GM18507 (cell line): ENCODE data around the gene CCIN.

Source experiments
- DNase-seq: peaks from one replicate; pipeline ENCODE4 v3.0.0; 2011; ENCODE audit warnings: low read depth; ENCODE audit not compliant: insufficient read length; ENCODE audit errors: extremely low spot score
- FAIRE-seq: peaks from 2 replicates; lab custom pipeline; 2011; peaks lifted over from hg19 to GRCh38; lab: Jason Lieb, UNC

The CCIN gene

DNA sequence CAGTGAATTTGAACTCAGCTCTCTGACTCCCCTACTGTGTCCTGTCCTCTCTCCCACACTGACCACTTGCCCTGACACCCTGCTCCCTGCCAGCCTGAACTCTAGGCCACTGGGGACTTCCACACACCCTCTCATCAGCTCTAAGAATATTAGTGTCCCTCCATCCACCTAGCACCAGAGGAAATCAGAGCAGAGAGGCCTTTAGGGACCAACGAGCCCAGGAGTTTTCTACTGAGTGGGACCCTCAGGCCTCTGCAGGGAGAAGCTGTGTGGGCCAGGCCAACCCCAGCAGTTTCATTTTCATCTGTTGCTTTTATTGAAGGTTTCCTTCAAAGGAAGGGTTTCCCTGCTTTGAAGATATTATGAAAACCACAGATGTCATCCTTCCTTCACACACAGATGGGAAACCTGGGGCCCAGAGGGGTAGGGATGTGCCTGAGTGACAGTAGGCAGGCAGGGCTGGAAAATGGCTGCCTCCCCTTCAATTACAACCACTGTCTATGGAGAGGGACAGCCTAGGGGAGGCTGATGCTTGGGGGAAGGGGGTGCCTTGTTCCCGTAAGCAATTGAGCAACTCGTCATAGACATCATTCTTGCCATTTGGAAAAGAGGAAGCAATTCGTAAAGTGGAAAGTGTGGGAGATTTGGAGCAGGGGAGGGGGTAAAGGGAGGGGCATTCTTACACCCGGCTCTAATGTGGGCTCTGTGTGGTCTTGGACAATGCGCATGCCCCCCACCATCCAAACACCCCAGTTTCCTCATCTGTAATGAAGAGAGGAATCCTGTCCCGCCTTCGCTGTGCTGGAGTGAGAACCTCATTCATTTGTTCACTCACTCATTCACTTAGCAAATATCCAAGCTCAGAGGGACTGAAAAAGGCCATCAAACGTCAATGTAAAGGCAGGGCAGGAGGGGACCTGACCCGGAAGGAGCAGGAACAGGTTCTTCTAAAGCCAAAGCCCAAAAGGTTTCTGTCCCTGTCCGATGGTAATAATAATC, 28.8 kb upstream of the CCIN start:
- peak; percentile 73 for FAIRE-seq
- no peak for DNase-seq

DNA sequence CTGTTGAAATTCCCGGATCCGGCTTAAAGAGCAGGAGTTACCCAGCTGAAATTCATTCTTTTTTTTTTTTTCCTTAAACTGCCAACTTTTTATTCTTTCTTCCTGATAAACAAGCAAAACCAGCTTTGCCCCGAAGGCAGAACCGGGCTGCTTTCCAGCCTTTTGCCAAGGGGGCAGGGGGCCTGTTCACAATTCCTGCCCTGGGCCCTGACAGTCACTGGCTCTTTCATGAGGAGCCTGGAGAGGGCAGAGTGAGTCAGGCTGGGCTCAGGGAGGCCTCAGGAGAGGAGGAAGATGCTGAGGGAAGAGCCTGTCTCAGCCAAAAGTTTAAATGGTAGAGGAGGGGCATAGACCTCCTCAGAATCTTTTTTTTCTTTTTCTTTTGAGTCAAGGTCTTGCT, 27.9 kb upstream of the CCIN start:
- DNase-seq (no peak), FAIRE-seq (no peak)

DNA sequence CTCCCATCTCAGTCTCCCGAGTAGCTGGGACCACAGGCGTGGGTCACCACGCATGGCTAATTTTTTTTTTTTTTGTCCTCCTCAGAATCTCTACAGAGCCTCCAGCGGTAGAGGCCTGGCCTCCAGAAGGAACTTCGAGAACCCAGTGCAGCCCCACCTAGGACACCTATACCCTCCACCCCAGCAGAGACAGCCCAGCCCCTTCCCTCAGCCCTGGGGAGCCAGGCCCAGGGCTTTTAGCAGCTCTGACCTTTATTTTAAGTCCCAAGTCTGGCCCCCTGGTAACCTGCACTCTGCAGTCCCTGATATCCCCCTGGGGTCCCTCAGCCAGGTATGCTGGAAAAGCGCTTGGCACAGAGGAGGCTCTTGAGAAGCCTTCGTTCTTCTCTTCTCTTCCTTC, 27.4 kb upstream of the CCIN start:
- no peak for FAIRE-seq
- no peak for DNase-seq

DNA sequence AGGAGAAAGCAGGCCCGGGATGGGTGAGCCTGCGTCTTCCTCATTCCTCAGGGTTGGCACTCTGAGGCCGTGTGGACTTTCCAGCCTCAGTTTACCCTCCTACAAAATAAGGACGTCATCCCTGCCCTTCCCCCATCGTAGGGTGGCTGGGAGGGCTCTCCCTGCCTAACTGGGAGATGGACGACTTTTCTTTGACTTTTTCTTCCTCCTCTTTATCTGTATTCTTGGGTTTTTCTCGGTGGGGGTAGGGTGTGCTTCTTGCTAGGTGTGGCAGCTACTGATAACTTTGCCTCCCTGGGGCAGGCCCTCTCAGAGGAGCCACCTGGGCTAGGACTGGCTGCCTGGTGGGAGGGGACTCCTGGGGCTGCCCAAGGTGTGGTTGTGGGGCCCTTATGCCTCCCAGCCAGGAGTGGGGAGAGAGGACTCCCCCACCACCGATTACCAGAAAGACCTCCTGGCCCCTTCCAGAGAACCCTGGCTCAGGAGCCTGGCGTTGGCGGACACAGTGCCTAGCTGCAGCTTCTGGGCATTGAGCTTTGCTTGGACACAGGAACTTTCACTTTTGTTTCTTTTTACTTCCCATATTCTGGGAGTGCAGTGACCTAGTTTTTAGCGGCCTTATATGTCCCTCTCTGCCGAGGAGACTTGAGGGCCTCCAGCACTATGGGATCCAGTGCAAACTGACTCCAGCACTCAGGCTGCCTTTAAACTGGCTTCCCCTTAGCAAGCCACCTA, 26.5 kb upstream of the CCIN start:
- FAIRE-seq: peak; percentile 45

DNA sequence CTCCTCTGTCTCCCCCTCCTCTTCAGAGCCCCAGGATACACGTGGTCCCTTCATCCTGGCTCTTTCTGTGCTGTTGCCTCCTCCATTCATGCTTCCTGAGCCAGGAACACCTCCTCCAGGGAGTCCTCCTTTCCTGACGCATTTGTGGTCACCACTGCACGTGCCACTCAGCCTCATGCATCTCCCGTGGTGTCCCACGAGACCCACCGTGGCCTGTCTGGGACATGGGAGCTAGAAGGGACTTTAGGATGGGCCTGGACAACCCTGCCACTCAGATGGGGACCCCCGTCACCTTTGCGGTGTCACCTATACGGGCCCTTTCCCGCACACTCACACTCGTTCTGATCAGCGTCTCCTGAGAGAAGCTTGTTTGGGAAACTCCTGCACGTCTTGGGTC, 25.9 kb upstream of the CCIN start:
- no peak for FAIRE-seq

More for the DNA sequence above, 26.5 kb upstream of the CCIN start:
- DNase-seq: no peak

DNA sequence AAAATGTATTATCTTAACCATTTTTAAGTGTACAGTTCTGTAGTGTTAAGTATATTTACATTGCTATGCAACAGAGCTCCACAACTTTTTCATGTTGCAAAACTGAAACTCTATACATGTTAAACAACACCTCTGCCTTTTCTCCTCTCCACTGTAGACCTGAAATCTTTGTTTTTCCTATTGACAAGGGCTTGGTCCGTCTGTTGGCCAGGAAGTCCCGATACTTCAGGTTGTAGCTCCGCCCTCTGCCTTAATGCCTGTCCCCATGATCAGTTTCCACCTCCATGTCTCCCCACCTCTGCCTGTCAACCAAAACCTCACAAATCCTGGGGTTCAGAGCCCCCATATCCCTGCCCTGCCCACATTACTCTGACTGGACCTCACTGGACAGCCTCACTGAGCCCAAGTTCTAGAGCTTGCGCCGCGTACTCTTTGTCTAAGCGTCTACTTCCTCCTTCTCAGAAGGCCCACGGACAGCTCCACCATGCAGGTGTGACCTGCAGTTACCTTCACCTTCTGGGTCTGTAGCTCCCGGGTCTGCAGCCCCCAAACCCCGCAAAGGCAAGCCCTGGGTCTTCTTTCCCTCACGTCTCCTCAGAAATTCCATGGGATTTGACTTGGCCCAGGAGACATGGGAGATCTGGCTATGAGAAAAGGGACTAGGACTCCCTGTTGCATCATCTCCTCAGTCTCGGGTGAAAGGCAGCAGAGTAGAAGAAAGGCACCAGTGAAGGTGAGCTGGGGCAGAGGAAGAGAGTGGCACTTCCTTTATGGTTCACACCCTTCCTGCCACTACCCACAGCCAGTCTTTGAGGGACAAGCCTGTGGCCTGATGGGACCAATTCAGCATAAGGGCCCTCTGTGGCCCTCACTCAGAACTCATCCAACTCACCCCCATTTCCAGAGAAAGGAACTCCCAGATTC, 24.6 kb upstream of the CCIN start:
- FAIRE-seq (peak; percentile 77), DNase-seq (no peak)

More for the DNA sequence above, 25.9 kb upstream of the CCIN start:
- no peak for DNase-seq

DNA sequence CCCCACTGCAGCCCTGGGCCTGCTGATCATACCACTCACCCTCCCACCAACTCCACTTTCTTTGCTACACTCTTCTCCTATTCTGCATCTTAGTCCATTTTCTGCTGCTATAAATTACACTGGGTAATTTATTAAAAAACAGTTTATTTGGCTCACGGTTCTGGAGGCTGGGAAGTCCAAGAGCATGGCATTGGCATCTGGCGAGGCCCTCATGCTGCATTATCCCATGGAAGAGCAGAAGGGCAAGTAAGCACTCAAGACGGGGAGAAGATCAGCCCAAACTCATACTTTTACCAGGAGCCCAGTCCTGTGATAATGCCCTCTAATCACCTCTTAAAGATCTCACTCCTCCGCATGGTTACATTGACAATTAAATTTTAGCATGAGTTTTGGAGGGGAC, 23.2 kb upstream of the CCIN start:
- DNase-seq (no peak), FAIRE-seq (no peak)

DNA sequence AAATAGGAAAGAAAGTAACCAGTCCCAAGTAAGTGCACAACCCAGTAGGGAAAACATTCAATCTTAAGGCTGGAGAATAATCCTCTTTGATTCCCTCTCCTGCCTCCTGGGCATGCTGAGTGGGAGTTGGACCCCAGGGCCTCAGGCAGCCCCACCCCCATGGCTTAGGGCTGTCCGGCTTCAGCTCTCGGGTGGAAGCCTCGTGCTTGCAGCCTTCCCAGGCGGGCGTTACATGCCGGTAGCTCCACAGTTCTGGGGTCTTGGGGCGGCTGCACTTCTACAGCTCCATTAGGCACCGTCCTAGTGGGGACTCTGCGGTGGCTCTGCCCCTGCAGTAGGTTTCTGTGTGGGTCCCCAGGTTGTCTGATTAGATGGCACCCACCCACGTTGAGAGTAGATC, 22.5 kb upstream of the CCIN start:
- FAIRE-seq (no peak), DNase-seq (no peak)

DNA sequence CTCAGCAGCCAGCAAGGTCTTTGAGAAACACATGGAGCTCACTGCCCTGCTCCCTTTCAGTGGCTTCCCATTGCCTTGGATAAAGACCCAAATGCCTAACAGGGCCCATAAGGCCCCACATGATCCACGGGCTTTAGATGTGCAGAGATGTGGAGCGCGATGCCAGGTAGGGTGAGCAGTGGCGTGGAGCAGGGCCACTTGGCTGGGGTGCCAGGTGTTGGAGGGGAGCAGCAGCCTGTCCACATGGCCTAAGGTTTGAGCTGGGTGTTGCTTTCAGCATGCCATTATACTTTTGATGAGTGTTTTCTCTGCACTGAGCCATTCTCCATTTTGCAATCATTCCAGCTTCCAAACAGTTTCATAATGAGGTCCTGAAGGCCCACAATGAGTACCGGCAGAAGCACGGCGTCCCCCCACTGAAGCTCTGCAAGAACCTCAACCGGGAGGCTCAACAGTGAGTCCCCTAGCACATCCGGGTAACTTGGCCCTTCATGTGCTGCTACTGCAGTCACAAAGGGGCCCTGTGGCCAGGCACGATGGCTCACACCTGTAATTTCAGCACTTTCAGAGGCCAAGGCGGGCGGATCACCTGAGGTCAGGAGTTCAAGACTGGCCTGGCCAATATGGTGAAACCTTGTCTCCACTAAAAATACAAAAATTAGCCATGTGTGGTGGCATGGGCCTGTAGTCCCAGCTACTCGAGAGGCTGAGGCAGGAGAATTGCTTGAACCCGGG, 21.6 kb upstream of the CCIN start:
- FAIRE-seq (no peak), DNase-seq (no peak)

DNA sequence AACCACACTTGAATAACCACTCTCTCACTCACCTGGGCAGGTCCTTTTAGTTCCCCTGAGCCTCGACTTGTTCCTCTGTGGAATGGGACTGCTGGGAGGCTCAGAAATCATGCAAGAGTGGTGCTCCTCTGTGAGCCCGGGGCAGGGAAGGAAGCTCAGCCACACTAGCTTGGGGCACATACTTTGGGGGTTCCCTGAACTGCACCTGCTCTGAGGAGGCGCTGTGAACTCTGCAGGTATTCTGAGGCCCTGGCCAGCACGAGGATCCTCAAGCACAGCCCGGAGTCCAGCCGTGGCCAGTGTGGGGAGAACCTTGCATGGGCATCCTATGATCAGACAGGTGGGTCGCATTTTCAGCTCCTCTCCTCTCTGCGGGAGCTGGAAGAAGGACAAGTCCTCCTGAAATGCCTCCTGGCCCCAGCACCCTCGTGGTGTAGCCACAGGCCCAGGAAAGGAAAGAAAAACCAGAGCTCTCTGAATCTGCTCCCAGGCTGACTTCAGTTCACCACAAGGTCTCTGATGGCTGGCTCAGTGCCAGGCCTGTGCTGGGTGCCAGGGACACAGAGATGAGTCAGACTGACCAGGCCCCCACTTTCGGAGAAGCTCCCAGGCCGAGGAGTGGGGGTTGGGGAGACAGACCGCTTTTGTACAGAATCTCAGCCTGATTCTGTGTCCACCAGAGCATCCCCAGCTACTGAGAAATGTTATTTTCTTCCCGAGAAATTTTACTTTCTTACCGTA, 20.7 kb upstream of the CCIN start:
- FAIRE-seq (peak; percentile 86), DNase-seq (peak; percentile 72)

DNA sequence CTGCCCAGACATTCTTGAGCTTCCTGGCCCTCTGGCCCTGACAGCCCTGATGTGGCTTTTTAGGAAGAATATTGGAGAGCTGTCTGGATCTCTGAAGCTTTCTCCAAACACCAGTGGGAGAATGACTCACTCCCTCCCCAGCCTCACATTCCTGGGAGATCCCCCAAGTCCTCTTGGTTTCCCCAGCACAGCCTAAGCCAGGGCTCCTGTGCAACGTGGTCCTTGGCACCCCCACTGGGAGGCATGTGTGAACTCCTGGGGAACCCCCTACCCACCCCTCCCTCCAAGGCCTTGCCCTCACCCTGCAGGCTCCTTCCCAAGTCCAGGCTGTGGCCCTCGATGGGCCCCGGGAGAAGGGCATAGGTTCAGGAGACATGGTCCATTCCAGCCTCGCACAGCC, 20.0 kb upstream of the CCIN start:
- no peak for FAIRE-seq
- no peak for DNase-seq

DNA sequence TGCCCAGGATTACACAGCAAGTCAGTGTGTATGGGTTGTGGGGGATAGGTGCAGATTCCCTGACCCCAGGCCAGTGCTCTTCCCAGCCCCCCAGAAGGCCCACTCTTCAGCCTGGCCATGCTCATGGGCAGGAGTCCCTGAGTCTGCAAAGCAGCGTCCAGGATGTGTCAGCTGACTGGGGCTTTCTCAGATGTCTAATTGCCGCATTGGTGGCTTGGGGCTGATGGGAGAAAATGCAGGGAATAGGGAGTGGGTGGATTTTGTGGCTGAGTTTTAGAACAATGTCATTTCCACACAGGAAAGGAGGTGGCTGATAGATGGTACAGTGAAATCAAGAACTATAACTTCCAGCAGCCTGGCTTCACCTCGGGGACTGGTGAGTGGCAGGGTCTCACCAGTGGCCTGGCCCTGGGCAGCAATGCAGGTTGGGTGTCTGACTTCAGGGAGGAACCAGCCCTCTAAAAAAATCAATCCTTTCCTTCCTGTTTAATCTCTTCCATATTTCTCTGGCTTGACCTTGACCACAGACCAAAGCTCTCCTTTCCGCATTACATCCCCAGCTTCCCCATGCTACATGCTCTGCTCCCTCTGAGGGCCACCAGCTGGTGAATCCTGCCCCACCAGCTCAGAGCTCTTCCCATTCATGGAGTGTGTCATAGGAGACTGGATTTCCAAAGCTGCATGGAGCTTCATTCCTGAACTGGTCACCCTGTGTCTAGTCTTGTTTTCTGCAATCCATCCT, 18.4 kb upstream of the CCIN start:
- DNase-seq: no peak
- FAIRE-seq: no peak

DNA sequence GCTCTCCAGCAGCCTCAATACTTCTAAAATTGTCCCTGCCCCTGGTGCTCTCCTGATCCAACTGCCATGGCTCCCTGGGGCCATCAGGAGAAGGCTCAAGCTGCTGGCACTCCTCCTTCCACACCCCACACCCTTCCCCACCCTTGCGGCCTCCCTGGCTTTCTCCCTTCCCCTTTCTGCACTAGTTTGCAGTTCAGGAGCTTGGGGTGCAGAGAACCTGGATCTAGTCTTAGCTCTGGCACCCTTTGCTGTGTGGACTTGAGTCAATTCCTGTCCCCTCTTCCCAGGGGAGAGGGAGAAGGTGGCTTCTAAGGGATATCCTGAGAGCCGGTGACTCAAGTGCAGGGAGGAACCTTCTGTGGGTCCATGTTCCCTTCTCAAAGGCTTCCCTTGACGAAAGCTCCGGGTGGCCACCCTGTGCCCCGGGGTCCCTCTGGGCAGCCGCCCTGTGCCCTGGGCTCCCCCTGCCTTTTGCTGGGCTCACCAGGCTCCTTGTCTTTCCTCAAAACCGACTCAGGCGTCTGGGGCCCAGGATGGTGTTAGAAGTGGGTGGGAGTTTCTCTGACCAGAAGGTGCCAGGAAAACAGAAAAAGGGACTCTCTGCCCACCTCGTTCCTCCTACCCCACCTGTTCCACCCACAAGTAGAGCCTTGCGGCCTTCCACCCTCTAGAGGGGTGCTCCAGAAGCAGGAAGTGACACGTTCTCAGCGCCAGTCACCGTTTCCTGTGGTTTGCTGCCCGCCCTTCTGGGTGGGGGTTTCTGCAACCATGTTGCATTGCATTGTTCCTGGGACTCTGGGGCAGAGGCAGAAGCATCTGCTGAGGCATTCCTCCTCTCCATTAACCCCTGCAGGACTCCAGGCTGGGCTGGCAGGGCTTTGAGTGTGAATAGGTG, 17.6 kb upstream of the CCIN start:
- peak; percentile 97 for FAIRE-seq
- DNase-seq: peak; percentile 64

DNA sequence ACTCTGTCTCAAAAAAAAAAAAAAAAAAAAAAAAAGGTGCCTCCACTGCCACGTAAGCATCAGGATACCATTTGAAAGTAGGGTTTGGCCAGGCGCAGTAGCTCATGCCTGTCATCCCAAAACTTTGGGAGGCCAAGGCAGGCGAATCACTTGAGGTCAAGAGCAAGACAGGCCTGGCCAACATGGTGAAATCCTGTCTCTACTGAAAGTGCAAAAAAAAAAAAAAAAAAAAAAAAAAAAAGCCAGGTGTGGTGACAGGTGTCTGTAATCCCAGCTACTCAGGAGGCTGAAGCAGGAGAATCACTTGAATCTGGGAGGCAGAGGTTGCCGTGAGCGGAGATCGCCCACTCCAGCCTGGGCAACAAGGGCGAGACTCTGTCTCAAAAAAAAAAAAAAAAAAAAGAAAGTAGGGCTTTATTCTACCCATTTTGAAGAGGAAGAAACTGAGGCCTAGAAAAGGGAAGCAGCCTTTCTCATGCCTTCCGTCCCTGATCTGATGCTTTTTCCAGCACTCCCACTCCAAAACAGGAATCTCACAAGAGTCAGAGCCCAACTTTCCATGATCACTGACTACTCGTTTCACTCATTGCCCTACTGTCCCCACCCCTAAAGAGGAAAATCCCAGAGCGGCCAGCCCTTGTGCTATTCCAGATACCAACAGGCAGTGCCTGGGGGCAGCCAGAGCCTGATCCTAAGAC, 16.3 kb upstream of the CCIN start:
- no peak for DNase-seq
- no peak for FAIRE-seq

DNA sequence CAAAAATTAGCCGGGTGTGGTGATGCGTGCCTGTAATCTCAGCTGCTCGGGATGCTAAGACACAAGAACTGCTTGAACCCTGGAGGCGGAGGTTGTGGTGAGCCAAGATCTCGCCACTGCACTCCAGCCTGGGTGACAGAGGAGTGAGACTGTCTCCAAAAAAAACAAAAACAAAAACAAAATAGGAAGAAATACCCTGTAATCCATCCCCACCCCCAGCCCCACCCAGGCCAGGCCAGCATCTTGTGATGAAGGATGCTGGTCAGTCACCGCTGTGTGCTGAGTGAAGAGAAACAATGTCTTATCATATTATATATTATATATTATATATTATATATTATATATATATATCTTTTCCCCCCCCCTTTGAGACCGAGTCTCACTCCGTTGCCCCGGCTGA, 15.4 kb upstream of the CCIN start:
- no peak for DNase-seq
- peak; percentile 80 for FAIRE-seq

DNA sequence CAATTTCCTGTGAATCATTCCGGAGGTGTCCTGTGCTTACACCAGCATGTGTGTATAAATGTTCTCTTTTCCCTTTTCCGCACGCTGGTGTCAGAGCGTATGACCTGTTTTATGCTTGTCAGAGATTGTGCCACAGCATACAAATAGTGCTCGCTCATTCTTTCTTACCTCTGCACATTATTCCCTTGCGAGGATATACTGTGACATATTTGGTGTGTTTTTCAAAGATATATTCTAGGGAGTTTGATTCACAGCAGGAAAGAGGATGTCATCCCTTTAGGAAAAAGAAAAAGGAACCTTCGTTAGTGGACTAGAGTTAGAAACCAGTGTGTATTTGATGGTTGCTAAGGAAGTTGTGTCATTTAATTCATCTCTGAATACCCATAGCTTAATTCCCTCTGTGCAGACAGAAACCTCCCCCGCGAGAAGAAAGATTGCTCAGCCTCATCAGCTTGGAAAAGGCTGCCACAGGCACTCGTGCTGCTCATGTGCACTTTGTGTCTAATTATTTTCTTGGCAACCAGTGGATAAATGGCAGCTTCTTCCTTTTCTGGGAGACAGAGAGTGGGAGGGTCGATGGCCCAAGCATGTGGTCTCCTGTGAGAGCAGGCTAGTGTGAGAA, 14.7 kb upstream of the CCIN start:
- FAIRE-seq (no peak), DNase-seq (no peak)
